IMR-90 (cell line): ENCODE measurements around the gene THUMPD2.

Experiments
- BHLHE40 ChIP-seq: fragments of 150-350 bp; IDR thresholded peaks from 2 replicates; pipeline ENCODE4 v1.6.1; 2016; ENCODE audit warnings: mild to moderate bottlenecking, low read depth, low read length
- CEBPB ChIP-seq: IDR thresholded peaks from 2 replicates; pipeline ENCODE4 v1.6.1; 2012; ENCODE audit warnings: low read depth, low read length, improper control_type of control experiment
- CHD1 ChIP-seq: IDR thresholded peaks from 2 replicates; pipeline ENCODE4 v1.6.1; 2012; ENCODE audit warnings: low read depth, low read length, improper control_type of control experiment
- MAFK ChIP-seq: IDR thresholded peaks from 2 replicates; pipeline ENCODE4 v1.6.1; 2012; ENCODE audit warnings: low read depth, low read length, improper control_type of control experiment
- MXI1 ChIP-seq: IDR thresholded peaks from 2 replicates; pipeline ENCODE4 v1.6.1; 2012; ENCODE audit warnings: low read depth, mild to moderate bottlenecking, low read length, moderate library complexity, borderline replicate concordance
- NFE2L2 ChIP-seq: fragments of 150-350 bp; IDR thresholded peaks from 2 replicates; pipeline ENCODE4 v1.6.1; 2016; ENCODE audit warnings: low read depth, mild to moderate bottlenecking, low read length
- POLR2A ChIP-seq: IDR thresholded peaks from 2 replicates; pipeline ENCODE4 v1.6.1; 2012; ENCODE audit warnings: mild to moderate bottlenecking, low read depth, low read length
- RAD21 ChIP-seq: IDR thresholded peaks from 2 replicates; pipeline ENCODE4 v1.6.1; 2012; ENCODE audit warnings: low read length, improper control_type of control experiment
- RCOR1 ChIP-seq: IDR thresholded peaks from 2 replicates; pipeline ENCODE4 v1.6.1; 2012; ENCODE audit warnings: mild to moderate bottlenecking, low read length, improper control_type of control experiment; ENCODE audit not compliant: insufficient replicate concordance
- RFX5 ChIP-seq: IDR thresholded peaks from 2 replicates; pipeline ENCODE4 v1.8.0; 2012; ENCODE audit warnings: low read depth, mild to moderate bottlenecking, low read length, moderate library complexity
- SMC3 ChIP-seq: fragments of 150-350 bp; IDR thresholded peaks from 2 replicates; pipeline ENCODE4 v1.6.1; 2016; ENCODE audit warnings: low read depth, mild to moderate bottlenecking, antibody characterized with exemption, low read length, moderate library complexity
- USF2 ChIP-seq: fragments of 150-350 bp; IDR thresholded peaks from 2 replicates; pipeline ENCODE4 v1.6.1; 2017; ENCODE audit warnings: mild to moderate bottlenecking, antibody characterized with exemption, low read length, low read depth
- TF ChIP-seq, protein P1 (sequence below): conservative IDR thresholded peaks from 2 replicates; pipeline ENCODE4 v1.5.1; 2012; ENCODE audit warnings: mild to moderate bottlenecking, low read depth, low read length, improper control_type of control experiment

DNA sequence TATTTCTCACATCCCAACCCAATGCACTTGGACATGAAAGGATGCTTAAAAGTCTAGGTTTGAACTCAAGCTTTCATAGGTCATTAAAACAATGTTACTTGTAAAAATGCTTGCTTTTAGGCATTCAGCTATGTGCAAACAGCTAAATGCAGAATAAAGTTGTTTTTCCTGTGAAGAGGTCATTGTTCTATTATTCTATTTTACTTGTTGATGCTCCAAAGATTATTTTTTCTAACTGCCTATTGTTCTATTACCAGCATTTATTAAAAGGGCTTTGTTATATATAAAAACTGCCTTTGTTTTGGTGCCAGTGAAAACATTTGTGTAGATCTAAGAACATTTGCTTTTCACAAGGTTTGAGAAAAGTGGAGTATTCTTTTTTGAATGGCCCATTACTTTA, 64.0 kb downstream of the THUMPD2 start:
- TF ChIP-seq, protein P1, sequence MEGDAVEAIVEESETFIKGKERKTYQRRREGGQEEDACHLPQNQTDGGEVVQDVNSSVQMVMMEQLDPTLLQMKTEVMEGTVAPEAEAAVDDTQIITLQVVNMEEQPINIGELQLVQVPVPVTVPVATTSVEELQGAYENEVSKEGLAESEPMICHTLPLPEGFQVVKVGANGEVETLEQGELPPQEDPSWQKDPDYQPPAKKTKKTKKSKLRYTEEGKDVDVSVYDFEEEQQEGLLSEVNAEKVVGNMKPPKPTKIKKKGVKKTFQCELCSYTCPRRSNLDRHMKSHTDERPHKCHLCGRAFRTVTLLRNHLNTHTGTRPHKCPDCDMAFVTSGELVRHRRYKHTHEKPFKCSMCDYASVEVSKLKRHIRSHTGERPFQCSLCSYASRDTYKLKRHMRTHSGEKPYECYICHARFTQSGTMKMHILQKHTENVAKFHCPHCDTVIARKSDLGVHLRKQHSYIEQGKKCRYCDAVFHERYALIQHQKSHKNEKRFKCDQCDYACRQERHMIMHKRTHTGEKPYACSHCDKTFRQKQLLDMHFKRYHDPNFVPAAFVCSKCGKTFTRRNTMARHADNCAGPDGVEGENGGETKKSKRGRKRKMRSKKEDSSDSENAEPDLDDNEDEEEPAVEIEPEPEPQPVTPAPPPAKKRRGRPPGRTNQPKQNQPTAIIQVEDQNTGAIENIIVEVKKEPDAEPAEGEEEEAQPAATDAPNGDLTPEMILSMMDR = no peak
- TF ChIP-seq USF2 (no peak), BHLHE40 (no peak), POLR2A (no peak), RFX5 (no peak), MXI1 (no peak), MAFK (no peak), RAD21 (no peak), NFE2L2 (no peak), CEBPB (no peak), CHD1 (no peak), SMC3 (no peak), RCOR1 (no peak)
